Stimulated activated CD4-positive, alpha-beta T cell treated with anti-CD3 and anti-CD28 coated beads, TNF-alpha, amount 100 ng/mL, for 4 hours (primary cell): ENCODE measurements around the gene INTS1.

Source experiments
- DNase-seq, 3 experiments: peaks; one replicate each; pipeline ENCODE4 v3.0.0-alpha.2; 2020; ENCODE audit warnings: low read depth in 3 of 3

INTS1 gene, protein sequence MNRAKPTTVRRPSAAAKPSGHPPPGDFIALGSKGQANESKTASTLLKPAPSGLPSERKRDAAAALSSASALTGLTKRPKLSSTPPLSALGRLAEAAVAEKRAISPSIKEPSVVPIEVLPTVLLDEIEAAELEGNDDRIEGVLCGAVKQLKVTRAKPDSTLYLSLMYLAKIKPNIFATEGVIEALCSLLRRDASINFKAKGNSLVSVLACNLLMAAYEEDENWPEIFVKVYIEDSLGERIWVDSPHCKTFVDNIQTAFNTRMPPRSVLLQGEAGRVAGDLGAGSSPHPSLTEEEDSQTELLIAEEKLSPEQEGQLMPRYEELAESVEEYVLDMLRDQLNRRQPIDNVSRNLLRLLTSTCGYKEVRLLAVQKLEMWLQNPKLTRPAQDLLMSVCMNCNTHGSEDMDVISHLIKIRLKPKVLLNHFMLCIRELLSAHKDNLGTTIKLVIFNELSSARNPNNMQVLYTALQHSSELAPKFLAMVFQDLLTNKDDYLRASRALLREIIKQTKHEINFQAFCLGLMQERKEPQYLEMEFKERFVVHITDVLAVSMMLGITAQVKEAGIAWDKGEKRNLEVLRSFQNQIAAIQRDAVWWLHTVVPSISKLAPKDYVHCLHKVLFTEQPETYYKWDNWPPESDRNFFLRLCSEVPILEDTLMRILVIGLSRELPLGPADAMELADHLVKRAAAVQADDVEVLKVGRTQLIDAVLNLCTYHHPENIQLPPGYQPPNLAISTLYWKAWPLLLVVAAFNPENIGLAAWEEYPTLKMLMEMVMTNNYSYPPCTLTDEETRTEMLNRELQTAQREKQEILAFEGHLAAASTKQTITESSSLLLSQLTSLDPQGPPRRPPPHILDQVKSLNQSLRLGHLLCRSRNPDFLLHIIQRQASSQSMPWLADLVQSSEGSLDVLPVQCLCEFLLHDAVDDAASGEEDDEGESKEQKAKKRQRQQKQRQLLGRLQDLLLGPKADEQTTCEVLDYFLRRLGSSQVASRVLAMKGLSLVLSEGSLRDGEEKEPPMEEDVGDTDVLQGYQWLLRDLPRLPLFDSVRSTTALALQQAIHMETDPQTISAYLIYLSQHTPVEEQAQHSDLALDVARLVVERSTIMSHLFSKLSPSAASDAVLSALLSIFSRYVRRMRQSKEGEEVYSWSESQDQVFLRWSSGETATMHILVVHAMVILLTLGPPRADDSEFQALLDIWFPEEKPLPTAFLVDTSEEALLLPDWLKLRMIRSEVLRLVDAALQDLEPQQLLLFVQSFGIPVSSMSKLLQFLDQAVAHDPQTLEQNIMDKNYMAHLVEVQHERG (N-terminal part only)

GRCh38 chr7:1503816-1504775 is at the start of gene INTS1:
TSS of gene INTS1 (minus strand) at chr7:1504389. CDS start at chr7:1503960, 429 bp downstream.
- peak; percentile 78 to 81 (median 81) for DNase-seq

GRCh38 chr7:1553512-1554210 is 49.5 kb upstream of the INTS1 start:
- no peak for DNase-seq

- no peak for DNase-seq
These were observed 48.0 kb upstream of the INTS1 start for GRCh38 chr7:1552200-1552599.

GRCh38 chr7:1550846-1551155 is 46.6 kb upstream of the INTS1 start:
- DNase-seq, result no peak

DNA sequence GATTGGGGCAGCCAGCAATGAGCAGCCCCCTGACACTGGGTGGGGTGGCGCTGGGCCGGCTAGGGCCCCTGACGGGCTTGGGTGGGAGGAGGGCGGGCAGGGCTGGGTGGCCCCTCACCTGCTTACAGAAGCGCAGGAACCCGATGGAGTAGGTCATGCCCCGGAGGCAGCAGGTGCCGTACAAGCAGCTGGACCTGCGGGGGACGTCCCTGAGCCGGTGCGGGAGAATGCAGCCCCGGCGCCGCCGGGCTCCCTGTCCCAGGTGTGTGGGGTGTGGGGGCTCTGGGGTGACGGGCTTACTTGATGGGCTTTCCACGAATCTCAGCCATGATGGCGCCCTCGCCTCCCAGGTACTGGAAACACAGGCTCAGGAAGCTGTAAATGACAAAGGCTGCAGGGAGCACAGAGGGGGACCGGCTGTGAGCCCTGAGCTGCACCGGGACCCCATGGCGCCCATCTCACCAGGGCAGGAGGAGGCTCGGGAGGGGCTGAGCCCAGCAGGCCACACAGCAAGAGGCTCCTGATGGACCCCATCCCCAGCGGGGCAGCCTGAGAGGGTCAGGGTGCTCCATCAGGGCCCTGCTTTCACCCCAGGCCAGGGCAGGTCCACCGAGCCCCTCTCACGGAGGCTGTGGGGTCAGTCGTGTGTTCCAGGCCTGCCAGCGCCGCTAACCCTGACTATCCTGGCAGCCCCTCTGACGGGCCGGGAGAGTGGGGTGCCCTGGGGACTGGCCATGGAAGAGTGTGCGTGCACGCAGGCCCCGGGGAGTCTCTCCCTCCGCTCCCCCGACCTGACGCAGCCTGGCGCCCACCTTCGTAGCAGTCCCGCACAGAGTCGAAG is 46.0 kb upstream of the INTS1 start:
- no peak for DNase-seq

DNA sequence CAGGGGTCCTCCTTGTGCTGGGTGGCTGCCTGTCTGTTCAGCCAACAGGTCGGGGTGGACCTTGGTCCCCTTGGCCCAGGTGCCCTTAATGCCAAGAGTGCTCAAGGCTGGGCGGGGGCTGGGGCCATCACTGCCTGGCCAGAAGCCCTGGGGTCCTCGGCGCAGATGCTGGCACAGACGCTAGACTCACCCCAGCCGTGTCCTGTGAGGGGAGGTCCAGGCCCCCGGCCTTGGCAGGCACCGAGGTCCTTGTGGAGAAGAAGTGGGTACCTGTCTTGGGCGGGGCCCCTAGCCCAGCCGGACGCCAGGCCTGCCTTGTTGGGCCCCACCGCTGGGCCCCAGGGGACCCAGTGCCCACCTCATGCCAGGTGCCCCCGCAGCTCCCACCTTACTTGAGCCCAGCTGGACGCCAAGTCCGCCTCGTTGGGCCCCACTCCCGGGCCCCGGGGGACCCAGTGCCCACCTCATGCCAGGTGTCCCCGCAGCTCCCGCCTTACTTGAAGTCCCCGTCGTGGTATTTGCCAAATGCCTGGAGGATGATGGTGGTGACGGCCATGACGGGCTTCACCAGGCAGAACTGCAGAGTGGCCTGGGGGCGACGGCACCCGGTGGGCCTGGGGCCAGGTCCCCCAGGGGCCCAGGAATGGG is 45.3 kb upstream of the INTS1 start:
- DNase-seq, result no peak

DNA sequence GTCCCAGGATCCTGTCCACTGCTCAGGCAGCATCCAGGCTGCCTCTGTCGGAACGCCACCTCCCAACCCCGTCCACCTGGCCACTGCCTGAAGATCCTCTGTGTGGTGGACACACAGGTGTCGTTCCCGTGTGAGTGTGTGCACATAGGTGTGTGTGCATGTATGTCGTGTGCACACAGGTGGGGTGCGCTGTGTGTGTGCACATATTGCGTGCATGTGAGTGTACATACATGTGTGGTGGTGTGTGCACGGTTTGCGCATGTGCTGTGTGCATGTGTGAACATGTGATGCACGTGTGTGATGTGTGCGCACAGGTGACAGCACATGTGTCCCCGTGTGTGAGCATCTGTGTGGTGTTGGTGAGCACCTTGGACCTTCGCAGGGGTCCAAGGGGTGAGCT is 44.8 kb upstream of the INTS1 start:
- no peak for DNase-seq

GRCh38 chr7:1548438-1548831 is 44.2 kb upstream of the INTS1 start:
- no peak for DNase-seq

DNA sequence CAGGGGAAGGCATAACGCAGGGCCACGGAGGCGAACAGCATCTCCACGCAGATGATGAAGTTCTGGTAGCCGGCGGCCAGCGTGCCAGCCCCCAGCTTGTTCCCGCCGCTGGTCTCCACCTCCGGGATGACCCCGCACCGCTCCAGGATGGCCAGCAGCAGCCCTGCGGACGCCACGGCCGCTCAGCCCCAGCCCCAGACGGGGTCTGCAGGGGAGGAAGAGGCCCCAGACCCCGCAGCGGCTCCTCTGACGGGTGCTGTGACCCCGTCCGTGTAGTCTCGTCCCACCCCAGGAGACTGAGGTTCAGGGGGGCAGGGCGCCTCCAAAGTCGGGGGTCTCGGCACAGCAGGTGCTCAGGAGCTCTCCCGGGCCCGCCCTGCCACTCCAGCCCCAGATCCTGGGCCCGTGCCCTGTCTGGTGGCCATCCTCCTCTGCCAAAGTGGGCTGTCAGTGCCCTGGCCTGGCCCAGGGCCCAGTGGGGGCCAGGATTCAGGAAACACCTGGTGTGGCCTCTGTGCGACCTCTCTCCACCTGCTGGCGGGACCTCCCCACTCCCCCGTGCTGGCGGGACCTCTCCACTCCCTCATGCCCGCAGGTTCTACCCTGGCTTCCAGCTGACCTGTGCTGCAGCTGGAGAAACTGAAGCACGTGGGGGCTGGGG is 43.7 kb upstream of the INTS1 start:
- no peak for DNase-seq

- DNase-seq, result no peak
These were observed 43.0 kb upstream of the INTS1 start for GRCh38 chr7:1546909-1547776.

DNA sequence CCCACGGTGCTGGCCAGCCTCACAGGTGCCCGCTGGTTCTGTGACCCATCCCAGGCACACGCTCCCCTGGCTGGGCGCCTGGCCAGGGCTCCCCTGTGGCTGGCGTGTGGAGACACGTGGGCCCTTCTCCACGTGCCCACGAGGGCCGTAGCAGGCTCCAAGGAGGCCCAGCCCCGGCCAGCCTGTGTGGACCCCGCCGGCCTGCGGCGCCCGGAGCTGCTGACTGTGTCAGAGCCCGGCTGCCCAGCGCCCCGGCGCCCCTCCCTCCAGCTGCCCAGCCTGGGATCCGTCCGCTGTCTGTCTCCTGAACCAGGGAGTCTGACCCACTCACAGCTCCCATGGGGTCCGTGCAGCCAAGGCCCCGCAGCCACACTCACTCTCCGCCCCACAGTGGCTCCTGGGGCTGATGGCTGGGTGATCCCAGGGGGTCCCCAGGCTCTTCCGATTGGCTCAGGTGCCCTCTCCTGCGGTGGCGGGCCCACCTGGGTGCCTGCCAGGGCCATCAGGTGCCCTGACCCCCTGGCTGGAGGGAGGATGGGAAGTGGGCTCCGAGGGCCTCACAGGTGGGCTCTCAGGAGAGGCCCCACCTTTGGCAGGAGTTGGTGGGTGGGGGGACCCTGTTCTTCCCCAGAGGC is 42.2 kb upstream of the INTS1 start:
- no peak for DNase-seq

DNA sequence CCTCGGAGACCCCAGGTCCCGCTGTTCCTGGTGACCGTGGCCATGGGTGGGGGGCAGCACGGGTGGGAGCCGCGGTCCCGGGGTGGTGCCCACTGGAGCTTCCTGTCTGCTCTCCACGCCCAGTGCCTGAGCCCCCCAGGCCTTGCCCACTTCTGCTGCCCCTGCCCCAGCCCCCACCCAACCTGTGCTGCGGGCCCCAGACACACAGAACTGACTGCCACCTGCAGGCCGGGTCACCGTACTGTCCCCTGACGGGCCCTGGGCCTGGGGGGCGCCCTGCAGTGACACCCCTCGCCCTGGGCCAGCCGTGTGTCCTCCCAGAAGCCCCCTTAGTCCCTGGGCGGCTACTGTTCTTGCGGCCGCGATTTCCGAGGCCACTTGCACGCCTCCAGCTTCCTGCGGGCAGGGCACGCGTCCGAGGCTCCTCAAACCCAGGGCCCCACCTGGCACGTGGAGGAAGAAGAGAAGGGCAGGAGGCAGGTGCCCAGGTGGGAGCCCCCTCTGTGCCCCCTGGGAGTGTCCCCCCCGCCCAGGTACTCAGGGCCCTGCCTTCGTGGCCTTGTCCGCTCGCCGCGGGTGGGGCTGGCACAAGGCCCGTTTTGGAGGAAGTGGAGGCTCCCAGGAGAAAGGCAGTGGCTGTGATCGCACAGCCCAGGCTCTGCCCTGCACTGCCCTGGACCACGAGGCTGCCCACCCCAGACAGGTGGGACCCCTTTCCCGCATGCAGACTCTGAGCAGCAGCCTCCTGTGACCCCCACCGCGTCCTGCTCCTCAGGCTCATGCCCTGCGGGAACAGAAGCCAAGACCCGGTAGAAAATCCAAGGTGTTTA is 41.4 kb upstream of the INTS1 start:
- no peak for DNase-seq

DNA sequence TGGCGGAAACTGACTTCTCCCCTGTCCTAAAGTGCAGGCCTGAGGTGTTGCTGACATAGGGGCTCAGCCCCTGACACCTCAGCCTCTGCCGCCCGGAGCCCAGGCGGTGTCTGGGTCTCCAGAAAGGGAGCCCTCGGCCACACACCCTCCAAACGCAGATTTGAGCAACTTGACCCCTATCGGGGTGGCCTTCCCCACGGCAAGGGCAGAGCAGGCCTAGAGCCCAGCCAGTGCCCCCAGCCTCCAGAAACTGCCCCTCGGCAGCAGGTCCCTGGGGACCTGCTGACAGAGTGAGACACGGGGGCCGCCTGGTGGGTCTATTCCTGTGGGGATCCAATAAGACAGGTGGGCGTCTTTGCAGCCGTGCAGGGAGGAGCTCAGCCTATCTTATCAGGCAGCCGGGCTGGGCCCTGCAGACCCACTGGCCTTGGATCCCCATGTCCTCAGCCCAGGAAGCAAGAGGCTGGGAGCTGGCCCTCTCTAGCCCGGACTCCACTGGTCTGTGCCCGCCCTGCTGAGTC is 40.8 kb upstream of the INTS1 start:
- no peak for DNase-seq

DNA sequence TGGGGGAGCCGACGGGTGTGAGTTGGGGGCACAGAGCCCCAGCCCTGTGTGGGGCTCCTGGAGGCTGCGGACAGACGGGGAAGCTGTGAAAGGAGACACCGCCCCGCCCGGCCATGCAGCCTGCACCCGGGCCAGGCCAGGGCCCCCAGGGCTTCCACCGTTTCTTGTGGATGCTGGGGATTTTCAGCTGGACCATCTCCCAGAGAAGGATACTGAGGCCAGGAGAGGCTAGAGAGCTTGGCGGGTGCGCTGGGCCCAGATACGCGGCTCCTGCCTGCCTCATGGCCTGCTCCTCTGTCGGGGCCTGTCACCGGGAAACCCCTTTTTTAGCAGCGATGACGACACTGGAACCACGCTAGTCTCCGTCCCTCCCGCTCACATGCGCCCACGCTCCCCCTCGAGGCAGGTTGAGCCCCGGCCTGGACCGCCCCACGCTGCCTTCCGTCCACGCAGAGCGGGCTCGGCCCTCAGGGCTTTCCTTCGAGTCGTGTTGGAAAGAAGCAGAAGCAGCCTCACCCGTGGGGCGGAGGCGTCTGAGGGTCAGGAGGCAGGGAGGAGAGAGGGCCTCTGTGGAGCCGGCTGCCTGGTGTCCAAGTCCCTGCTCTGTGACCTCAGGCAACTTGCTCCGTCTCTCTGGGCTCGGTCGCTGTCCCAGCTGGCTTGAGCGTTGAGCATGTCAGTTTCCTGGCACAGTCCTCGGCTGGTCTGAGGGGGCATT is 40.1 kb upstream of the INTS1 start:
- DNase-seq, result no peak

DNA sequence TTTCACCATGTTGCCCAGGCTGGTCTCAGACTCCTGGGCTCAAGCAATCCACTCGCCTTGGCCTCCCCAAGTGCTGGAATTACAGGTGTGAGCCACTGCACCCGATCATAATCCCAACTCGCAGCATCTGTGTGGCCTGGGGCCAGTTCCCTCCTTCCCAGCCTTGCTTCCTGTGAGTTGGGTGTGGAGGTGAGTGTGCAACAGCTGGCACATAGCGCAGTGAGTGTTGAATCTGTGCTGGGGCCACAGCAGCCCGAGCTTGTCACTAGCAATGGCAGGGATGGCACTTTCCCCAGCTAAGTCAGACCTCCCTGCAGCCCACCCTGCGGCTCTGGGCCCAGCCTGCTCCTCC is 39.6 kb upstream of the INTS1 start:
- DNase-seq, result no peak
